Osteoblast (primary cell): ENCODE results near the gene GRB14. TPM values are rescaled to one million over a fixed set of nuclear protein-coding genes. Genes with fewer than 3 reads are reported as not detected.

Experiments used
- DNase-seq: peaks from one replicate; pipeline ENCODE4 v3.0.0; 2011; ENCODE audit warnings: low spot score, mixed read lengths; ENCODE audit not compliant: insufficient read length; ENCODE audit errors: missing footprints
- H2AFZ ChIP-seq: 2 replicates; pipeline ENCODE4 v1.6.0; 2011; ENCODE audit warnings: mild to moderate bottlenecking, low read length
- H3K27ac ChIP-seq: 2 replicates; pipeline ENCODE4 v1.5.1; 2011; ENCODE audit warnings: mild to moderate bottlenecking, low read depth, low read length, moderate library complexity
- H3K27me3 ChIP-seq: 2 replicates; pipeline ENCODE4 v1.6.0; 2012; ENCODE audit warnings: mild to moderate bottlenecking, control low read depth, inconsistent platforms, low read length, moderate library complexity; ENCODE audit not compliant: insufficient read depth
- H3K36me3 ChIP-seq: 2 replicates; pipeline ENCODE4 v1.5.1; 2011; ENCODE audit warnings: mild to moderate bottlenecking, low read length, control low read depth, moderate library complexity; ENCODE audit not compliant: insufficient read depth
- H3K4me1 ChIP-seq: 2 replicates; pipeline ENCODE4 v1.5.1; 2011; ENCODE audit warnings: mild to moderate bottlenecking, low read length, control low read depth, moderate library complexity; ENCODE audit not compliant: insufficient read depth
- H3K4me2 ChIP-seq: 2 replicates; pipeline ENCODE4 v1.6.0; 2011; ENCODE audit warnings: mild to moderate bottlenecking, low read length; ENCODE audit not compliant: insufficient read depth
- H3K4me3 ChIP-seq: fragments of 200-600 bp; sonication (generic); 3 replicates; pipeline ENCODE4 v1.5.1; 2012; ENCODE audit warnings: mild to moderate bottlenecking, low read length, inconsistent platforms; ENCODE audit not compliant: insufficient read depth
- H3K79me2 ChIP-seq: 2 replicates; pipeline ENCODE4 v1.6.0; 2012; ENCODE audit warnings: mild to moderate bottlenecking, low read length, control low read depth, inconsistent platforms; ENCODE audit not compliant: insufficient read depth
- H3K9me3 ChIP-seq: 2 replicates; pipeline ENCODE4 v1.5.1; 2011; ENCODE audit warnings: low read depth, low read length, control low read depth
- H4K20me1 ChIP-seq: 2 replicates; pipeline ENCODE4 v1.6.0; 2012; ENCODE audit warnings: mild to moderate bottlenecking, low read length, control low read depth; ENCODE audit not compliant: insufficient read depth
- total RNA-seq: library from RNA; depleted of rRNA; stranded (reverse); fragments of >200 nt; gene quantifications from 2 replicates; pipeline ENCODE4 v1.2.3, GENCODE V29; 2012
- TF ChIP-seq, protein P1 (sequence below): IDR thresholded peaks from 2 replicates; pipeline ENCODE4 v1.5.1; 2011; ENCODE audit warnings: mild to moderate bottlenecking, low read depth, low read length, moderate library complexity; ENCODE audit errors: extremely low read depth

Gene GRB14
- total RNA-seq, 1 donor, result 0.72 TPM

DNA sequence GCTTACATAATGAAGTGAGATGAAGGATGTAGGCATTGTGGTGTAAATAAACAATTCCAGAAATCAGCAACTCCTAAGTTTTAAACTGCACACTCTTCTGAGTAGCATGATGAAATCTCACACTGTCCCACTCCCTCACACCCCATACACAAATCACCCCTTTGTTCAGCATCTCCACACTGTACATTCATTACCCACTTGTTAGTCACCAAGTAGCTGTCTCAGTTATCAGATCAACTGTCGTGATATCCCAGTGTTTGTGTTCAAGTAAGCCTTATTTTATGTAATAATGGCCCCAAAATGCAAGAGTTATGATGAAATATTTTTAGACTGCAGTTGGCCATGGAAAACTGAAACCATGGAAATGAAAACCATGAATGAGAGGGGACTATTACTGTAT is 135.7 kb downstream of the GRB14 start:
- Histone ChIP-seq H2AFZ (no peak overlapping the region), H3K4me1 (no peaks in the 10 kb centered on the region), H3K4me2 (no peak overlapping the region), H3K27ac (no peak overlapping the region), H3K27me3 (no peaks in the 10 kb centered on the region), H3K79me2 (no peaks in the 10 kb centered on the region), H4K20me1 (no peaks in the 10 kb centered on the region), H3K9me3 (no peaks in the 10 kb centered on the region), H3K4me3 (no peak overlapping the region), H3K36me3 (no peaks in the 10 kb centered on the region)
- TF ChIP-seq, protein P1, sequence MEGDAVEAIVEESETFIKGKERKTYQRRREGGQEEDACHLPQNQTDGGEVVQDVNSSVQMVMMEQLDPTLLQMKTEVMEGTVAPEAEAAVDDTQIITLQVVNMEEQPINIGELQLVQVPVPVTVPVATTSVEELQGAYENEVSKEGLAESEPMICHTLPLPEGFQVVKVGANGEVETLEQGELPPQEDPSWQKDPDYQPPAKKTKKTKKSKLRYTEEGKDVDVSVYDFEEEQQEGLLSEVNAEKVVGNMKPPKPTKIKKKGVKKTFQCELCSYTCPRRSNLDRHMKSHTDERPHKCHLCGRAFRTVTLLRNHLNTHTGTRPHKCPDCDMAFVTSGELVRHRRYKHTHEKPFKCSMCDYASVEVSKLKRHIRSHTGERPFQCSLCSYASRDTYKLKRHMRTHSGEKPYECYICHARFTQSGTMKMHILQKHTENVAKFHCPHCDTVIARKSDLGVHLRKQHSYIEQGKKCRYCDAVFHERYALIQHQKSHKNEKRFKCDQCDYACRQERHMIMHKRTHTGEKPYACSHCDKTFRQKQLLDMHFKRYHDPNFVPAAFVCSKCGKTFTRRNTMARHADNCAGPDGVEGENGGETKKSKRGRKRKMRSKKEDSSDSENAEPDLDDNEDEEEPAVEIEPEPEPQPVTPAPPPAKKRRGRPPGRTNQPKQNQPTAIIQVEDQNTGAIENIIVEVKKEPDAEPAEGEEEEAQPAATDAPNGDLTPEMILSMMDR, result no peak
- no peak for DNase-seq

DNA sequence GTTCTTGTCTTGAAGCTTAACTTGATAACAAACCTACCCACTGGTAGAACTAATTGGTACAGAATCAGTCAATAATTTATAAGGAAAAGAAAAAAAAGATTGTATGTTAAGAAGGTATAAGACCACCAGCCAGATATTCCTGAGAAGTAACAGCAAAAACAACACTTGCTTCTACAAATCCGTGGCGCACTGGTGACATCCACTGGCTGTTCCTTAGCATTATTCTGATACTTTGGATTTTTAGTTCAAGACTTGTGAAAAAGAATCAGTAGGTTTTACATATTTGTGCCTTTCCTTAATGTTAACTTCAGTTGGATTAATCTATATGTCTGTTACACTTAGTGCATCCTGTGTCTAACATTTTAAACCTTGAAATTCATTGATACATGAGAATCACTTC is 141.8 kb downstream of the GRB14 start:
- Histone ChIP-seq H3K9me3 (no peaks in the 10 kb centered on the region), H3K4me1 (no peaks in the 10 kb centered on the region), H3K36me3 (no peaks in the 10 kb centered on the region), H3K4me3 (no peak overlapping the region), H2AFZ (no peak overlapping the region), H3K79me2 (no peaks in the 10 kb centered on the region), H3K27ac (no peak overlapping the region), H3K27me3 (no peaks in the 10 kb centered on the region), H3K4me2 (no peak overlapping the region), H4K20me1 (no peaks in the 10 kb centered on the region)
- TF ChIP-seq, protein P1, result peak; percentile 48
- no peak for DNase-seq

DNA sequence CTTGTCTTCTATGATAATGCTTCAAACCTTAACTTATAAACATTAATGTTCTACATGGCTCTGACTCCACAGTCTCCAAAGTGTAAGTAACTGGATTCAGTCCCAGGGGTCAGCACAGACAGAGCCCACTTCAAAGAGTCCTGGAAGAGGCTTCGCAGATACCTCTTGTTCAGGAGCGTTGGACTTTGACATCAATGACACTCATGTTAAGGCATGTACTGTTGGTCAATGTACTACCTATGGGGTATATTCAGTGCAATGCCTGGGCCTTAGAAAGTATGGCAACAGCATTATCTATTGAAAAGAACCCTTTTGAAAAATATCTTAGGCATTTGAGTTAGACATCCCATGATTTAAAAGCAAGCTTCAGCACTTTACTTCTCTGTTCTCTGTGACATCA is 143.1 kb downstream of the GRB14 start:
- Histone ChIP-seq H3K27ac (no peak overlapping the region), H3K4me3 (no peak overlapping the region), H3K79me2 (no peaks in the 10 kb centered on the region), H4K20me1 (no peaks in the 10 kb centered on the region), H3K36me3 (no peaks in the 10 kb centered on the region), H3K4me1 (no peaks in the 10 kb centered on the region), H3K27me3 (no peaks in the 10 kb centered on the region), H3K9me3 (no peaks in the 10 kb centered on the region), H3K4me2 (no peak overlapping the region), H2AFZ (no peak overlapping the region)
- TF ChIP-seq, protein P1, result no peak
- DNase-seq, result no peak

DNA sequence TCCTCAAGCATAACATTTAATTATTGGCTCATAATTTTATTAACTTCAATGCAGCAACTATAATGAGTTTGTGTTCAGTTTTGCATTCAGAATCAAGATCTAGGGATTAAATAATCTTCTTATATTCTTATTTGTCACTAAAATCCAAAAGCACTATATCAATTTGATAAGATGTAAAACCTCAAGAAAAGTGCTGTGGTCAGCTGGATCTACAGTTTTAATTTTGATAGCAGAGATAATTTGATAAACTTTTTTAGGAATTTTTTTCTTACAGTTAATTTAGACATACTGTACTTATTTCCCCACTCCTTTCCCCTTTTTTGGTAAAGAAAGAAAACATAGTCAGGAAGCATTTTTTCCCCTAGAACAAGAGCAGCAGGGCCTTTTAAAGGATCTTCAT is 146.4 kb downstream of the GRB14 start:
- no peak for DNase-seq

More for the DNA sequence above, 146.4 kb downstream of the GRB14 start:
- no peak overlapping the region for H3K27ac ChIP-seq
- H3K79me2 ChIP-seq, result no peaks in the 10 kb centered on the region
- H3K9me3 ChIP-seq, result no peaks in the 10 kb centered on the region
- H3K4me3 ChIP-seq, result no peak overlapping the region
- no peak overlapping the region for H2AFZ ChIP-seq
- no peaks in the 10 kb centered on the region for H4K20me1 ChIP-seq
- H3K4me1 ChIP-seq, result no peaks in the 10 kb centered on the region
- H3K4me2 ChIP-seq, result no peak overlapping the region
- H3K36me3 ChIP-seq, result no peaks in the 10 kb centered on the region
- TF ChIP-seq, protein P1, result no peak
- no peaks in the 10 kb centered on the region for H3K27me3 ChIP-seq
